Measurements from ENCODE around the gene SPINT3.

GRCh38 chr20:45495501-45495941 lies 19.9 kb downstream of the SPINT3 start:
- TF ChIP-seq EZH2 (IDR thresholded peaks at IDR 0.05; ENCODE audit: low read depth, low read length, severe bottlenecking) (no peak), CHD2 (IDR thresholded peaks at IDR 0.05; ENCODE audit: low read length) (no peak), SUZ12 (IDR thresholded peaks at IDR 0.05; ENCODE audit: low read length) (no peak), RFX5 (IDR thresholded peaks at IDR 0.05; ENCODE audit: borderline replicate concordance, low read depth, low read length) (no peak), SIN3A (conservative IDR thresholded peaks at IDR 0.05 in 1 of 2, IDR thresholded peaks at IDR 0.05 in 1 of 2; ENCODE audit: low read depth in 1 of 2, low read length in 2 of 2) (no peak), MAX (IDR thresholded peaks at IDR 0.05) (no peak), RAD21 (IDR thresholded peaks at IDR 0.05 in 1 of 2, conservative IDR thresholded peaks at IDR 0.05 in 1 of 2; ENCODE audit: low read depth in 2 of 2, low read length in 2 of 2) (no peak), USF2 (IDR thresholded peaks at IDR 0.05; ENCODE audit: low read length) (no peak), CTCF (IDR thresholded peaks at IDR 0.05; ENCODE audit: control extremely low read depth in 1 of 3, insufficient read depth in 1 of 3, low read depth in 1 of 3, low read length in 3 of 3) (no peak), POLR2AphosphoS5 (IDR thresholded peaks at IDR 0.05; ENCODE audit: low read depth, low read length) (no peak), HDAC6 (IDR thresholded peaks at IDR 0.05; ENCODE audit: low read depth, low read length) (no peak), SRF (IDR thresholded peaks at IDR 0.05; ENCODE audit: low read depth, low read length) (no peak)
